HG03139 (cell line): ENCODE data around the gene KCNQ5.
A peak's percentile ranks its signal among the peaks of the same experiment; 100 is the strongest.

ENCODE experiments used
- ATAC-seq: cut with Tn5 transposase; IDR thresholded peaks from one replicate; pipeline ENCODE4 v1.9.1; 2021; ENCODE audit not compliant: unreplicated experiment

Gene KCNQ5

GRCh38 chr6:72739368-72739779, 117.5 kb downstream of the KCNQ5 start:
- peak; percentile 40 for ATAC-seq

GRCh38 chr6:72740135-72740534, 118.3 kb downstream of the KCNQ5 start:
- peak; percentile 83 for ATAC-seq

GRCh38 chr6:72741083-72741482, 119.2 kb downstream of the KCNQ5 start:
- no peak for ATAC-seq

- ATAC-seq: no peak
Observed at GRCh38 chr6:72742001-72742673, 120.3 kb downstream of the KCNQ5 start.

GRCh38 chr6:72746276-72746675, 124.4 kb downstream of the KCNQ5 start:
- no peak for ATAC-seq

- ATAC-seq: peak; percentile 58
Observed at GRCh38 chr6:72748759-72749158, 126.9 kb downstream of the KCNQ5 start.

- ATAC-seq: no peak
Observed at GRCh38 chr6:72755752-72756151, 133.9 kb downstream of the KCNQ5 start.

GRCh38 chr6:72757048-72757447, 135.2 kb downstream of the KCNQ5 start:
- no peak for ATAC-seq

- ATAC-seq: no peak
Observed at GRCh38 chr6:72757926-72758325, 136.1 kb downstream of the KCNQ5 start.

GRCh38 chr6:72758901-72759300, 137.0 kb downstream of the KCNQ5 start:
- no peak for ATAC-seq

GRCh38 chr6:72760114-72760793, 138.4 kb downstream of the KCNQ5 start:
- ATAC-seq: no peak

GRCh38 chr6:72761761-72762160, 139.9 kb downstream of the KCNQ5 start:
- ATAC-seq: no peak

GRCh38 chr6:72769459-72770125, 147.7 kb downstream of the KCNQ5 start:
- peak; percentile 55 for ATAC-seq

- ATAC-seq: no peak
Observed at GRCh38 chr6:72770959-72771358, 149.1 kb downstream of the KCNQ5 start.

- ATAC-seq: no peak
Observed at GRCh38 chr6:72776456-72776855, 154.6 kb downstream of the KCNQ5 start.

GRCh38 chr6:72781624-72782023, 159.8 kb downstream of the KCNQ5 start:
- no peak for ATAC-seq

GRCh38 chr6:72783035-72783434, 161.2 kb downstream of the KCNQ5 start:
- ATAC-seq: no peak

GRCh38 chr6:72783666-72784065, 161.8 kb downstream of the KCNQ5 start:
- ATAC-seq: no peak

- ATAC-seq: no peak
Observed at GRCh38 chr6:72784071-72784470, 162.2 kb downstream of the KCNQ5 start.

GRCh38 chr6:72784581-72784980, 162.7 kb downstream of the KCNQ5 start:
- ATAC-seq: no peak

- no peak for ATAC-seq
Observed at GRCh38 chr6:72787391-72788031, 165.6 kb downstream of the KCNQ5 start.

GRCh38 chr6:72788188-72788587, 166.3 kb downstream of the KCNQ5 start:
- ATAC-seq: no peak
